Activated CD8-positive, alpha-beta memory T cell treated with anti-CD3 and anti-CD28 coated beads, Interleukin-2, amount 50 U/mL, for 48 hours (primary cell): Measurements from ENCODE around the gene KIF3A.

Source experiments
- DNase-seq: peaks from one replicate; pipeline ENCODE4 v3.0.0-alpha.2; 2020

The KIF3A gene

GRCh38 chr5:132753135-132753987 is 16.0 kb upstream of the KIF3A start:
- DNase-seq, result peak; percentile 50

DNA sequence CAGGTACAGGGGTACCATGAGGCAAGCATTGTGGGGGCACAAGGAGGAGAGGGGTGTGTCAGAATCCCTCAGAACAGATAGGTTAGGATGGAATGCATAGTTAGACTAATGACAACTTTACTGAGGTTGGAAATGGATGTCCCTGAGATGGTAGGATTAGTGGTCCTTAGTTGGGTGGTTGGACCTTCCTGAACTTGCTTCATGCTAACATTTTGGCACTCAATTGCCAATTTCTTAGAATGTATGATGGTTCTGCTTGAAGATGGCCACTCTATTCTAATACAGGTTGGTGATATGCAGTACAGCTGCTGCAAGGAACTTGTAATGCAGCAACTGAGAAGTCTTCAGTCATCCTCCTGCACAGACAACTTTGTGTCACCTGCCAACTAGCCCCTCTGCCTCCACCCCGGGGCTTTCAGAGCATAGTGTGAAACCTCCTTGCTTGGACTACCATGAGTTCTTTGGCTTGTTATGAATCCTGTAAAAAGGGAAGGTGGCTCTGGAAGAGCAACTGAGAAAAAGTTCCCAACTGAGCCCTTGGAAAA is 15.3 kb upstream of the KIF3A start:
- peak; percentile 42 for DNase-seq

GRCh38 chr5:132751971-132752580 is 14.7 kb upstream of the KIF3A start:
- DNase-seq, result peak; percentile 52

- peak; percentile 52 for DNase-seq
Measured at GRCh38 chr5:132751444-132751843, 14.1 kb upstream of the KIF3A start.

GRCh38 chr5:132750471-132751230 is 13.3 kb upstream of the KIF3A start:
- DNase-seq, result peak; percentile 50

DNA sequence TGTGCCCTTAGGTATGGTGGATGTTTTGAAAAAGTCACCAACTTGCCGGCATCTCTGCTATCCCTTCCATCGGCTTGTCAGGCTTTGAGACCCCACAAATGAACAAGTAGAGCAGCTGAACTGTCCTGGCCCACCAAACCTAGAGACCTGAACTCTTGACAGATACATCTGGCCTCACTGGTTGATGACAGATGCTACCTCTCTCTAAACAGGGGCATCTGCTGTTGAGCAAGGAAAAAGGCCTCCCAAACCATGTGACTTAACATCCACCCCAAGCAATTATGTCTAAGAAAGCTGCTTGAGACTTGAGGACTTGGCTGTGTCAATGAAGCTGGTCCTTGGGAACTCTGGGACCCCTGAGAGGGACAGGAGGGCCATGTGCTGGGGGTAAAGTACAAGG is 12.2 kb upstream of the KIF3A start:
- no peak for DNase-seq

DNA sequence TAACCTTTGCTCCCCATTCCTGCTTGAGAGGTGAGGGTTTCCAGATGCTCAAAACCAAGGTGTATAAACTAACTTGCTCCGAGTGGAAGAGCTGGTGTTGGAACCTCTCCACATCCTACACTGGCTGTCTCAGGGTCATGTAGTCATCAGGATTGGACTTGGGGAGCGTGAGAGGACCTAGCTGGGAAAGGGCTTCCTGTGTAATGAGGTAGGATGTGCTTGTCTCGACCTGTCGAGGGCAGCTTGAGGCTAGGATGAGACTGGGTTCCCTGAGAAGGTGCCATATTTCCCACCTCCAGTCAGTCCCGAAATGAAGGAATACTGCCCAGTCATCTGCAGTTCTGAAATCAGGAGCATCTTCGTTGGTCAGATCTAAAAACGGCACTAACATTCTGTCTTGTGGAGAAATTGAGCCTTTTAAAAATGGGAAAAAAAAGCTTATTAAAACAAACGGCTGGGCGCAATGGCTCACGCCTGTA is 11.2 kb upstream of the KIF3A start:
- DNase-seq, result peak; percentile 47

DNA sequence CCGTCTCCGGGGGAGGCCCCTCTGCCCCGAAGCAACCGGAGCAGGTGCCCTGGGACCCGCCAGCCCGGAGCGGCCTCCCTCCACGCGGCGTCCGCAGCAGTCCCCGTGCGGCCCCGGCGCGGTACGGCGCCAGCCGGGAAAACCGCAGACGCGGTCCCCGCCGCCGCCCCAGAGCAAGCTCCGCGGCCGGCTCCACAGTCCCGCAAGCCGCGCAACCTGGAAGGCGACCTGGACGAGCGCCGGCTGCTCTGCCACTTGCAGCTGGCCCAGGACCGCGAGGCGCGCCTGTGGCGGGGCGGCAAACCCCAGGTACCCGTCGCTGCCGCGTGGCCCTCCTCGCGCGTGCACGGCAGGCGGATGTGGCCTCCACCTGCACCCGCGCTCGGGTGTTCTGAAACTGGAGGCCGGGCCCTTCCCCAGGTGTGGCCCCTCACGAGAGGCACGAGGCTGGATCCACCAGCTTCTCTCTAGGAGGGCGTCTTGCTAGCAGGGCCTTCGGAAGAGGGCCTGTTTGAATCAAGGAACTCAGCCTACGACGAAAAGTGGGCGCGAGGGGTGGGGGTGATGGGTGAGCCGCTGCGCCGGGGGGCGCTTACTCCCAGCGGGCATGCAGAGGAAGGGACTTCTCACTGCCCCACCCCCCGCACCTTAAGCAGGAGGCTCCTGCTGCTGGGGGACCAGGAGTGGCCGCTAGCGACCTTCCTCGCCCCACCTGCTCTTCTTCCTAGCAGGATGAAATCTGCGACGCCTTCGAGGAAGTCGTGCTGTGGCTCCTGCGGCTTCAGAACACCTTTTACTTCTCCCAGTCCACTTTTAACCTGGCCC is 10.5 kb upstream of the KIF3A start:
- DNase-seq, result peak; percentile 65

GRCh38 chr5:132746954-132747615 is 9.7 kb upstream of the KIF3A start, which contains the start of gene CCNI2:
CCNI2 (plus strand) TSS chr5:132747426; CDS start chr5:132747496, 70 bp downstream.
- DNase-seq, result peak; percentile 75

DNA sequence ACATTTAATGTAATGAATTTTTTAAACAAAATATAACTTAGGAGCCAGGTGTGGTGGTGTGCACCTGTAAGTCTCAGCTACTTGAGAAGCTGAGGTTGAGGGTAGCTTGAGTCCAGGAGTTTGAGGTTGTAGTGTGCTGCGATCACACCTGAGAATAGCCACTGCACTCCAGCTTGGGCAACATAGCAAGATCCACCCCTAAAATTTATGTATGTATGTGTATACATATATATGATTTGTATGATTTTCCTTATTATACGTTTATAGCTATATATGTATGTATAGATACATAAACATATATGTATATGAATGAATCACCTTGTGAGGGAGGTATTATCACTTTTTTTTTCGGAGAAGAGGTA is 9.2 kb upstream of the KIF3A start:
- DNase-seq, result no peak

DNA sequence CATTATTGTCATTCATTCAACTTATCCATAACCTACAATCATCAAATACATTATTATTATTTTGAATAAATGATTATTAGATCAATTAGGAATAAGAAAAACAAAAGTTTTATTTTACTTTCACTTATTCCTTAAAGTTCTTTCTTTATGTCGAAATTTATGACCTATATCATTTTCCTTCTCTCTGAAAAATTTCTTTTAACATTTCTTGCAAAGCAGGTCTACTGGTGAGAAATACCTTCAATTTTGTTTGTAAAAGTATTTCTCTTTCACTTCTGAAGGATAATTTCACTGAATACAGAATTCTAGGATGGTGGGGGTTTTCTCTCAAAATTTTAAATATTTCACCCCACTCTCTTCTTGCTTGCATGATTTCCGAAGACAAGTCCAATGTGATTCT is 7.3 kb upstream of the KIF3A start:
- DNase-seq, result no peak

DNA sequence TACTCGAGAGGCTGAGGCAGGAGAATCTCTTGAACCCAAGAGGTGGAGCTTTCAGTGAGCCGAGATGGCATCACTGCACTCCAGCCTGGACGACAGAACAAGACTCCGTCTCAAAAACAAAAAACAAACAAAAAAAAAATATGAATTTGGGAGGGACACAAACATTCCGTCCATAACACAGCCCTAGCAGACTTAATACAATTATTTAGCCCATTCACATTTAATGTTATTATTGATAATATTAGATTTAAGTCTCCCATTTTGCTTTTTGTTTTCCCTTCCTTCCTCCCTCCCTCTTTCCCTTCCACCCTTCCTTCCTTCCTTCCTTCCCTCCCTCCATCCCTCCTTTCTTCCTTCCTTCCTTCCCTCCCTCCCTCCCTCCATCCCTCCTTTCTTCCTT is 5.3 kb upstream of the KIF3A start:
- DNase-seq, result no peak

DNA sequence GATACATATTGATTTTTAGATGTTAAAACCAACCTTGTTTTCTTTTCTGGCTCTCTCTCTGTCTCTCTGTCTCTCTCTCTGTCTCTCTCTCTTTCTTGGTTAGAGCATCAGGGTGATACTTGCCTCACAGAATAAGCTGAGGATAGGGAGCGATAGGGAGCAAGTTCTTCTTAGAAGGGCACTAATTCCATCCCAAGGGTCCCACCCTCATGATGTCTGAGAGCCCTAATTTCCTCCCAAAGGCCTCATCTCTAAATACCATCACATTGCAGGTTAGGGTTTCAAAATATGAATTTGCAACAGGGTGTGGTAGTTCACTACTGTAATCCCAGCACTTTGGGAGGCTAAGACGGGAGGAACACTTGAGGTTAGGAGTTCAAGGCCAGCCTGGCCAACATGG is 4.8 kb upstream of the KIF3A start:
- no peak for DNase-seq

DNA sequence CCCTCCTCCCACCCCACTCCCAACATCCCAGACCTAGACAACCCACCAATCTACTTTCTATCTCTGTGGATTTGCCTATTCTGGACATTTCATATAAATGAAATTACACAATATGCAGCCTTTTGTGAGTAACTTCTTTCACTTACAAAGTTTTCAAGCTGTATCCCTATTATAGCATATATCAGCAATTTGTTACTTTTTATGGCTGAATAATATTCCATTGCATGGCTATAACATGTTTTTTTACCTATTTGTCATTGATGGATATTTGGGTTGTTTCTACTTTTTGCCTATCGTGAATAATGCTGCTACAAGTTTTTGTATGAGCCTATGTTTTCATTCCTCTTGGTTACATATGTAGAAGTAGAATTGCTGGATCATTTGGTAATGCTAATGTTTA is 1.9 kb upstream of the KIF3A start:
- DNase-seq, result no peak

DNA sequence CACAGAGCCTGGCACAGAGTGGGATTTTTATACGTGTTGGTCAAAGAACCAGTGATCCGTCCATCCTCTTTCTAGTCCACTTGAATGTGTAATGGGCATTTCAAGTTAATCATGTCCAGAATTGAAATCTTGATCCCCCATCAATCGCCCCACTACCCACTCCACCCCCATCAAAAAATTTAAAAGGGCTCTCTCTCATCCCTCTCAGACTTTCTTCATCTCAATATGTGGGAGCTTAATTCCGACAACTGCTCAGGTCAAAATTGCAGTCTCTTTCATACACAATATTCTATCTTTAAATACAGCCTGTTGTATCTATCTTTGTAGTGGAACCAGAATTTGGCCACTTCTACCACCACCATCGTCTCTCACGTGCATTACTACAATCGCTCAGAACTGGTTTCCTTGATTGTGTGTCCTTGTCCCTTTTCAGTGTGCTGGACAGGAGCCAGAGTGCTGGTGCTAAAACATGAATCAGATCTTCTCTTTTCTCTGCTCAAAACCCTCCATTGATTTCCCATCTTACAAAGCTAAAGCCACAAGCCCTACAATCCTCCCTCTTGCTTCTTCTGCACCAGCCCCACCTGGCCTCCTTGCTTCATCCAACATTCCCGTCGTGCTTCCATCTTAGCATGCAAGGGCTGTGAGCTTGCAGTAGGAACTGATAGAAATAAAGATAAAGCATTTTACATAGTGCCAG is 786 bp upstream of the KIF3A start:
- DNase-seq, result no peak

DNA sequence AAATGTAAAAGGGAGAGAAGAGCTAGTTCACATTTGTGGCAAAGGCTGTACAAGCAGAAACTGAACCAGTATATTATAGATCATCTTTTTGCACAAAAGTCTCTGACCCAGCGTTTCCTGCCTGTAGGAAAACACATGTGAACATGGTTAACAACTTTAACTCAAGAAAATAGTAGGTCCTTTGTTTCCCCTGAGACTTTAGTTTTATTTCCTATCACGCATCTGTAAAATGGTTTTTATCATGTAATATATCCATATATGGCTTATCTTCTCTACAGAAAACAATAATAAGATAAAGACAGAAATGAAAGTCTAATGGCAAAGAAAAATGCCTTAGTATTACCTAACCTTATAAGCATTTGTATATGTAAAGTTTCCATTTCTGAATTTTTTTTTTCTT is 2.7 kb downstream of the KIF3A start:
- no peak for DNase-seq

- DNase-seq, result no peak
Measured at GRCh38 chr5:132733499-132734148, 3.7 kb downstream of the KIF3A start.

- DNase-seq, result no peak
Measured at GRCh38 chr5:132729896-132730295, 7.5 kb downstream of the KIF3A start.

DNA sequence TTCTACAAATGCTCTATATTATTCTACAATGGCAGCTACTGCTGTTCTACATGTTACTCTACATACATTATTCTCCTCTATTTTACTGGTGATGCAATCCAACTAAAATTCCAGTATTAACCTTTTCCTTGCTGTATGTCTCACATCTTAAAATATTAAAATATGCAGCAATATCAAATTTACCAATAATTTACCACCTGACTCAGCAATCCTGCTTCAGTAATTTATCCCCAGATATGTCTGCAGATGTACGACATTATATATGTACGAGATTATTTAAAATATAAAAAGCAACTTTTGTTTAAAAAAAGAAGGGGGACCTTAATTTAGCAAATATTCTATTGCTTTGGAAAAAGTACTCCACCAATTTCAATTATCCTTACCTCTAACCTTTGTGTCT is 11.6 kb downstream of the KIF3A start:
- DNase-seq, result no peak

- no peak for DNase-seq
Measured at GRCh38 chr5:132718544-132719312, 18.6 kb downstream of the KIF3A start.
